ENCODE data around the gene NLK.
"Not testable (repeated sequence)": the region's sequence is repeated elsewhere in the genome, so short reads cannot be mapped to it uniquely, and the experiment has no call there.

NLK gene

GRCh38 chr17:28166478-28166877 lies 124.0 kb downstream of the NLK start:
- DNase-seq: no peak

GRCh38 chr17:28169621-28170349 lies 127.3 kb downstream of the NLK start:
- no peak for DNase-seq

GRCh38 chr17:28170771-28171170 lies 128.3 kb downstream of the NLK start:
- DNase-seq: no peak

- DNase-seq: no peak
Observed at GRCh38 chr17:28173031-28173561, 130.6 kb downstream of the NLK start.

- no peak for DNase-seq
Observed at GRCh38 chr17:28173801-28174200, 131.3 kb downstream of the NLK start.

- no peak for DNase-seq
Observed at GRCh38 chr17:28174352-28175046, 132.0 kb downstream of the NLK start.

- no peak for DNase-seq
Observed at GRCh38 chr17:28177351-28177750, 134.9 kb downstream of the NLK start.

- no peak for DNase-seq
Observed at GRCh38 chr17:28178800-28179199, 136.3 kb downstream of the NLK start.

- DNase-seq: no peak
Observed at GRCh38 chr17:28180449-28180848, 138.0 kb downstream of the NLK start.

- no peak for DNase-seq
Observed at GRCh38 chr17:28181568-28181967, 139.1 kb downstream of the NLK start.

- DNase-seq: no peak
Observed at GRCh38 chr17:28182559-28182958, 140.1 kb downstream of the NLK start.

GRCh38 chr17:28185658-28186057 lies 143.2 kb downstream of the NLK start:
- no peak for DNase-seq

- not testable (repeated sequence) for DNase-seq
Observed at GRCh38 chr17:28186472-28186871, 144.0 kb downstream of the NLK start.

GRCh38 chr17:28187931-28188330 lies 145.5 kb downstream of the NLK start:
- DNase-seq: no peak

GRCh38 chr17:28188841-28189263 lies 146.4 kb downstream of the NLK start:
- no peak for DNase-seq

- DNase-seq: no peak
Observed at GRCh38 chr17:28189667-28190066, 147.2 kb downstream of the NLK start.

- DNase-seq: no peak
Observed at GRCh38 chr17:28191018-28191417, 148.5 kb downstream of the NLK start.

- no peak for DNase-seq
Observed at GRCh38 chr17:28193241-28193640, 150.8 kb downstream of the NLK start.

- no peak for DNase-seq
Observed at GRCh38 chr17:28194382-28194781, 151.9 kb downstream of the NLK start.

- no peak for DNase-seq
Observed at GRCh38 chr17:28196636-28197035, 154.2 kb downstream of the NLK start.

- no peak for DNase-seq
Observed at GRCh38 chr17:28199115-28199514, 156.6 kb downstream of the NLK start.

- no peak for DNase-seq
Observed at GRCh38 chr17:28199728-28200127, 157.3 kb downstream of the NLK start.

GRCh38 chr17:28201315-28201714 lies 158.8 kb downstream of the NLK start:
- DNase-seq: no peak

GRCh38 chr17:28204244-28204643 lies 161.8 kb downstream of the NLK start:
- DNase-seq: no peak
